ENCODE results near the gene ADCY2.

DNA sequence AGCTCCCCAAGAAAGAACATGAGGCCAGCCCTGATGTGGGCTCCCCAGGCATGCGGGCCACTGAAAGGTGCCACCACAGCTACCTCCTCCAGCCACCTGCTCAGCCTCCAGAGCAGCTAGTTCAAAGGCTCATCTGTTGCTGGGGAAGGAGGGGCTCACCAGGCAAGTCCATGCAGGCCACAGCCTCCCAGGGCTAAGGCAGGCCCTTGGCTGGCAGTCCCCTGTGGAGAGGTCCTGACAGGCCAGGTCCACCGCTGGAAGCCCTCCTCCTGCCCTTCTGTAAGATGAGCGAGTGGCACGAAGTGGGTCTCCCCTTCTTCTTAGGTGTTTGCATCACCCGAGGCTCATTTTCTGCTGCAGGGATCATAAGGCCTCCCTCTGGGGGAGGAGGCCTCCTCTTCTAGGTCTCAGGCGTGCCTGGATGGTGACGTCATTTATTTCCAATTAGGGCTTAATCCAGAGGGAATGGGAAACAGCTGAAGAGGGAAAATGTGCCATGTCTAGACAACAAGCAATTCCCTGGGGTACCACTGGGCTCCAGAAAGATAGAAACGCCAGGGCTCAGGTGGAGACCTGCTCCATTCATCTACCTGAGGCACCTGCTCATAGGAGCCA lies 363.4 kb downstream of the ADCY2 start:
- TF ChIP-seq, protein P1, sequence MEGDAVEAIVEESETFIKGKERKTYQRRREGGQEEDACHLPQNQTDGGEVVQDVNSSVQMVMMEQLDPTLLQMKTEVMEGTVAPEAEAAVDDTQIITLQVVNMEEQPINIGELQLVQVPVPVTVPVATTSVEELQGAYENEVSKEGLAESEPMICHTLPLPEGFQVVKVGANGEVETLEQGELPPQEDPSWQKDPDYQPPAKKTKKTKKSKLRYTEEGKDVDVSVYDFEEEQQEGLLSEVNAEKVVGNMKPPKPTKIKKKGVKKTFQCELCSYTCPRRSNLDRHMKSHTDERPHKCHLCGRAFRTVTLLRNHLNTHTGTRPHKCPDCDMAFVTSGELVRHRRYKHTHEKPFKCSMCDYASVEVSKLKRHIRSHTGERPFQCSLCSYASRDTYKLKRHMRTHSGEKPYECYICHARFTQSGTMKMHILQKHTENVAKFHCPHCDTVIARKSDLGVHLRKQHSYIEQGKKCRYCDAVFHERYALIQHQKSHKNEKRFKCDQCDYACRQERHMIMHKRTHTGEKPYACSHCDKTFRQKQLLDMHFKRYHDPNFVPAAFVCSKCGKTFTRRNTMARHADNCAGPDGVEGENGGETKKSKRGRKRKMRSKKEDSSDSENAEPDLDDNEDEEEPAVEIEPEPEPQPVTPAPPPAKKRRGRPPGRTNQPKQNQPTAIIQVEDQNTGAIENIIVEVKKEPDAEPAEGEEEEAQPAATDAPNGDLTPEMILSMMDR (IDR thresholded peaks at IDR 0.05), result no peak
- TF ChIP-seq POLR2A (IDR thresholded peaks at IDR 0.05), result no peak

Data from heart left ventricle (tissue), 13 donors.